ENCODE results near the gene HTT. TPM values are rescaled to one million over a fixed set of nuclear protein-coding genes. Genes with fewer than 3 reads are reported as not detected.

HTT gene
- polyA plus RNA-seq, 3 donors, result 1.8 to 27.1 (median 3.0) TPM

DNA sequence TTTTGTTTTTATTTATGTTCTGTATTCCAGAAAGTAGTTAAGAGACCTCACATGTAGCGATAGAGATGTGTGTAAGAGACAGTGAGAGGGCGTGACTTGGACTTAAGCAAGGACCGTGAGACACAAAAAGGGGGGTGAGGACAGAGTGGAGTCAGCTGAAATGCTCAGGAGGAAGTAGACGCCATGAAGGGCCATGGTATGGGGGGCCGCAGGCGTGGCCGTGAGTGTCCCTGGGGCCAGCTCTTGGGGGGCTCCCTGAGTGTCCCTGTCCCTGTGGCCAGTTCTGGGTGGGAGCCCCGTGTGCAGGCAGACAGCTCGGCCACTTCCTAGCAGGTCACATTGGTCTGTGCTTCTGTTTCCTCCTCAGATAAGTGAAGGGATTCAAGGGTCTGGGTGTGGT, 151.5 kb downstream of the HTT start:
- H3K4me1 Mint-ChIP-seq, result peaks cover 47% of the 10 kb centered on the region
- H3K9ac ChIP-seq (ENCODE audit: insufficient read depth, low read length, poor library complexity, severe bottlenecking), result peak overlapping the region; percentile 87
- H3K4me3 ChIP-seq (replicated peaks in 1 of 3; ENCODE audit: low read depth in 2 of 3, low read length in 3 of 3), result peak overlapping the region in 2 of 3 experiments; percentile 24 to 66
- peak overlapping the region; percentile 65 for H3K4me2 ChIP-seq (replicated peaks; ENCODE audit: extremely low read depth, low read length, poor library complexity, severe bottlenecking)
- no peak overlapping the region for H2AFZ ChIP-seq (ENCODE audit: insufficient read depth, low read depth, low read length, poor library complexity, severe bottlenecking)
- peaks cover 47 to 58% of the 10 kb centered on the region in 2 donors for H3K36me3 ChIP-seq (replicated peaks in 1 of 2; ENCODE audit: control insufficient read depth in 1 of 2, insufficient read depth in 2 of 2, low read length in 2 of 2)
- H3K27ac Mint-ChIP-seq, result peak overlapping the region; percentile 98 to 99 (median 99)
- no peaks in the 10 kb centered on the region for H3K9me3 ChIP-seq (replicated peaks in 1 of 2; ENCODE audit: control insufficient read depth in 1 of 2, insufficient read depth in 1 of 2, low read length in 2 of 2)
- H4K20me1 ChIP-seq (ENCODE audit: insufficient read depth, low read length), result no peaks in the 10 kb centered on the region
- peaks cover 50 to 52% of the 10 kb centered on the region in 2 donors for H3K4me1 ChIP-seq (ENCODE audit: control insufficient read depth in 1 of 2, insufficient read depth in 2 of 2, low read length in 2 of 2)
- peaks cover 4% of the 10 kb centered on the region for H3K79me2 ChIP-seq (ENCODE audit: insufficient read depth, low read length)
- H3K36me3 Mint-ChIP-seq, result peaks cover 61 to 72% of the 10 kb centered on the region in 2 donors
- intact Hi-C loops (cut with micrococcal nuclease), result loop anchor here in 1 of 2 donors (2.0 to 5.0 kb wide), 3 partner anchors 23 to 66 kb away; partner anchors contain the start of gene RGS12
- peak; percentile 83 to 91 (median 90) for DNase-seq
- peak overlapping the region; percentile 65 to 78 for H3K4me3 Mint-ChIP-seq
- WGBS (ENCODE audit: insufficient coverage), result 12% methylated on average over 8 of the region's 9 CpGs
- no peaks in the 10 kb centered on the region for H3K27me3 ChIP-seq (ENCODE audit: control insufficient read depth in 2 of 2, insufficient read depth in 2 of 2, low read length in 2 of 2)
- peaks cover 0 to 4% (median 2%) of the 10 kb centered on the region in 3 donors for H3K27me3 Mint-ChIP-seq (ENCODE audit: low read depth in 3 of 3)
- peak overlapping the region; percentile 99 to 100 for H3K27ac ChIP-seq (ENCODE audit: low read depth in 1 of 2, low read length in 2 of 2)
- TF ChIP-seq, protein P1, sequence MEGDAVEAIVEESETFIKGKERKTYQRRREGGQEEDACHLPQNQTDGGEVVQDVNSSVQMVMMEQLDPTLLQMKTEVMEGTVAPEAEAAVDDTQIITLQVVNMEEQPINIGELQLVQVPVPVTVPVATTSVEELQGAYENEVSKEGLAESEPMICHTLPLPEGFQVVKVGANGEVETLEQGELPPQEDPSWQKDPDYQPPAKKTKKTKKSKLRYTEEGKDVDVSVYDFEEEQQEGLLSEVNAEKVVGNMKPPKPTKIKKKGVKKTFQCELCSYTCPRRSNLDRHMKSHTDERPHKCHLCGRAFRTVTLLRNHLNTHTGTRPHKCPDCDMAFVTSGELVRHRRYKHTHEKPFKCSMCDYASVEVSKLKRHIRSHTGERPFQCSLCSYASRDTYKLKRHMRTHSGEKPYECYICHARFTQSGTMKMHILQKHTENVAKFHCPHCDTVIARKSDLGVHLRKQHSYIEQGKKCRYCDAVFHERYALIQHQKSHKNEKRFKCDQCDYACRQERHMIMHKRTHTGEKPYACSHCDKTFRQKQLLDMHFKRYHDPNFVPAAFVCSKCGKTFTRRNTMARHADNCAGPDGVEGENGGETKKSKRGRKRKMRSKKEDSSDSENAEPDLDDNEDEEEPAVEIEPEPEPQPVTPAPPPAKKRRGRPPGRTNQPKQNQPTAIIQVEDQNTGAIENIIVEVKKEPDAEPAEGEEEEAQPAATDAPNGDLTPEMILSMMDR (IDR thresholded peaks at IDR 0.05), result no peak
- H3K9me3 Mint-ChIP-seq, result peaks cover 0 to 4% (median 0%) of the 10 kb centered on the region in 7 donors

- H3K4me3 ChIP-seq (replicated peaks in 1 of 3; ENCODE audit: low read depth in 2 of 3, low read length in 3 of 3), result peak overlapping the region in 2 of 3 experiments; percentile 24 to 66
- peak overlapping the region; percentile 99 to 100 for H3K27ac ChIP-seq (ENCODE audit: low read depth in 1 of 2, low read length in 2 of 2)
- H3K4me2 ChIP-seq (replicated peaks; ENCODE audit: extremely low read depth, low read length, poor library complexity, severe bottlenecking), result peak overlapping the region; percentile 65
- TF ChIP-seq, protein P1 (IDR thresholded peaks at IDR 0.05), result no peak
- H3K4me3 Mint-ChIP-seq, result peak overlapping the region; percentile 65 to 78
- H3K9me3 ChIP-seq (replicated peaks in 1 of 2; ENCODE audit: control insufficient read depth in 1 of 2, insufficient read depth in 1 of 2, low read length in 2 of 2), result no peaks in the 10 kb centered on the region
- peaks cover 0 to 4% (median 2%) of the 10 kb centered on the region in 3 donors for H3K27me3 Mint-ChIP-seq (ENCODE audit: low read depth in 3 of 3)
- H3K36me3 ChIP-seq (replicated peaks in 1 of 2; ENCODE audit: control insufficient read depth in 1 of 2, insufficient read depth in 2 of 2, low read length in 2 of 2), result peaks cover 47 to 58% of the 10 kb centered on the region in 2 donors
- H3K27ac Mint-ChIP-seq, result peak overlapping the region; percentile 98 to 99 (median 99)
- H3K79me2 ChIP-seq (ENCODE audit: insufficient read depth, low read length), result peaks cover 4% of the 10 kb centered on the region
- peak overlapping the region; percentile 87 for H3K9ac ChIP-seq (ENCODE audit: insufficient read depth, low read length, poor library complexity, severe bottlenecking)
- peaks cover 47% of the 10 kb centered on the region for H3K4me1 Mint-ChIP-seq
- no peaks in the 10 kb centered on the region for H3K27me3 ChIP-seq (ENCODE audit: control insufficient read depth in 2 of 2, insufficient read depth in 2 of 2, low read length in 2 of 2)
- H4K20me1 ChIP-seq (ENCODE audit: insufficient read depth, low read length), result no peaks in the 10 kb centered on the region
- WGBS (ENCODE audit: insufficient coverage), result 30% methylated on average over 4 of the region's 9 CpGs
- H2AFZ ChIP-seq (ENCODE audit: insufficient read depth, low read depth, low read length, poor library complexity, severe bottlenecking), result peak overlapping the region; percentile 29
- peak; percentile 81 to 92 (median 86) for DNase-seq
- H3K4me1 ChIP-seq (ENCODE audit: control insufficient read depth in 1 of 2, insufficient read depth in 2 of 2, low read length in 2 of 2), result peaks cover 50 to 52% of the 10 kb centered on the region in 2 donors
- H3K9me3 Mint-ChIP-seq, result peaks cover 0 to 4% (median 0%) of the 10 kb centered on the region in 7 donors
- H3K36me3 Mint-ChIP-seq, result peaks cover 61 to 72% of the 10 kb centered on the region in 2 donors
- intact Hi-C loops (cut with micrococcal nuclease), result loop anchor here in 1 of 2 donors (5.0 kb wide), 2 partner anchors 34 to 66 kb away; partner anchors contain the start of gene RGS12
These were observed 152.0 kb downstream of the HTT start for GRCh38 chr4:3226467-3226866.
